Left lung (tissue), 10 donors: ENCODE data around the gene UBTF. TPM values are rescaled to one million over a fixed set of nuclear protein-coding genes. Genes with fewer than 3 reads are reported as not detected.
"Not testable (repeated sequence)": the region's sequence is repeated elsewhere in the genome, so short reads cannot be mapped to it uniquely, and the experiment has no call there.

Experiments
- ATAC-seq: fragments of 200-7000 bp; cut with Tn5 transposase; one replicate; pipeline ENCODE4 v1.9.1; 2020; ENCODE audit warnings: moderate library complexity
- DNase-seq, 4 donors: peaks; one replicate each; pipeline ENCODE4 v3.0.0-alpha.2; 2013 to 2020
- H3K27ac ChIP-seq, 2 donors: fragments of 200-600 bp; sonication (generic) in 1 of 2; one replicate each; pipeline versions ENCODE4 v1.5.0 to v1.8.0; 2020 to 2021
- H3K27me3 ChIP-seq, 2 donors: fragments of 200-600 bp; sonication (generic) in 1 of 2; one replicate each; pipeline versions ENCODE4 v1.5.0 to v1.8.0; 2020 to 2021
- H3K36me3 ChIP-seq, 2 donors: fragments of 200-600 bp; sonication (generic) in 1 of 2; one replicate each; pipeline versions ENCODE4 v1.5.0 to v1.8.0; 2020 to 2021
- H3K4me1 ChIP-seq, 2 donors: fragments of 200-600 bp; one replicate each; pipeline ENCODE4 v1.8.0; 2021
- H3K4me3 ChIP-seq, 2 donors: fragments of 200-600 bp; sonication (generic) in 1 of 2; one replicate each; pipeline versions ENCODE4 v1.5.0 to v1.8.0; 2020 to 2021; ENCODE audit warnings: mild to moderate bottlenecking in 1 of 2
- H3K9me3 ChIP-seq, 2 donors: fragments of 200-600 bp; sonication (generic) in 1 of 2; one replicate each; pipeline versions ENCODE4 v1.5.0 to v1.8.0; 2020 to 2021
- intact Hi-C, 2 donors: fragments of 100-400 bp; cut with DNase I; formaldehyde crosslinking; loops; one replicate each; pipeline versions ENCODE4 v1.11.2 to v1.14.2; 2022
- polyA plus RNA-seq, 6 donors: library from polyadenylated mRNA; unstranded; fragments of 120-200 nt; gene quantifications; one replicate each; pipeline ENCODE4 v1.2.1, GENCODE V29; 2013; ENCODE audit not compliant: insufficient read length in 6 of 6
- total RNA-seq, 2 donors: library from RNA; stranded (reverse); fragmentation: NEBNext Ultra II Directional; extraction: Animal tissue kit (Norgen Biotek cat#: 25700); gene quantifications; one replicate each; pipeline ENCODE4 v1.2.1, GENCODE V29; 2021
- TF ChIP-seq, protein P1 (sequence below), 2 donors: fragments of 200-600 bp; sonication (generic) in 1 of 2; IDR thresholded peaks; one replicate each; pipeline versions ENCODE4 v1.5.0 to v1.8.0; 2021; ENCODE audit warnings: antibody characterized with exemption in 2 of 2
- donor health status: DM: no; HTN: yes; CAD: no.
- donor health status: DM: no; HTN: no; CAD: no.

UBTF gene
- total and polyA plus RNA-seq, 8 donors = 65.5 to 136 (median 109) TPM

DNA sequence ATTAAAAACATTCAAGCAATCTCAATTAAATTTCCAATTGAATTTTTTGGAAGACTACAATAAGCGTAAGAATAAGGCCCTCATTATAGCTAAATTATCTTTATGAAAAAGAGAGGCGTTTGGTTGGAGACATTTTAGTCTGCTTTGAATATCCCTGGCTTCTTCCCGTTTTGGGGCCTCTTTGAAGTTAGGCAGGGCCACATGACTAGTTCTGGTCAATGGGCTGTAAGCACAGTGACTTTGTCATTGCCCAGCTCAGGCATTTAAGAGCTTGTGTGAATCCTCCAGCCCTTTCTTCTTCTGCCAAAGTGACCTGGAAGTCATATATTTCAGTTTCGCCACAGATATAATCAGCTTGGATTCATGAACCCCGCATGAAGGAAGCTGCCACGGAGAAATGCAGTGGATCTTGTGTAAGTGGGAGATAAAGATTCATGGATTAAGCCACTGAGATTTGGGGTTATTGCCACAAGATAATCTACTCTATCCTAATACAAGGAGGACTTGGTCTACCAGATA is 21.7 kb upstream of the UBTF start:
- Histone ChIP-seq H3K27ac (no peak overlapping the region), H3K27me3 (no peaks in the 10 kb centered on the region), H3K4me1 (peaks cover 0 to 10% of the 10 kb centered on the region in 2 donors), H3K9me3 (no peaks in the 10 kb centered on the region), H3K4me3 (no peak overlapping the region), H3K36me3 (no peaks in the 10 kb centered on the region)
- intact Hi-C loops = no loop called here
- ATAC-seq (no peak), DNase-seq (no peak)
- TF ChIP-seq, protein P1, sequence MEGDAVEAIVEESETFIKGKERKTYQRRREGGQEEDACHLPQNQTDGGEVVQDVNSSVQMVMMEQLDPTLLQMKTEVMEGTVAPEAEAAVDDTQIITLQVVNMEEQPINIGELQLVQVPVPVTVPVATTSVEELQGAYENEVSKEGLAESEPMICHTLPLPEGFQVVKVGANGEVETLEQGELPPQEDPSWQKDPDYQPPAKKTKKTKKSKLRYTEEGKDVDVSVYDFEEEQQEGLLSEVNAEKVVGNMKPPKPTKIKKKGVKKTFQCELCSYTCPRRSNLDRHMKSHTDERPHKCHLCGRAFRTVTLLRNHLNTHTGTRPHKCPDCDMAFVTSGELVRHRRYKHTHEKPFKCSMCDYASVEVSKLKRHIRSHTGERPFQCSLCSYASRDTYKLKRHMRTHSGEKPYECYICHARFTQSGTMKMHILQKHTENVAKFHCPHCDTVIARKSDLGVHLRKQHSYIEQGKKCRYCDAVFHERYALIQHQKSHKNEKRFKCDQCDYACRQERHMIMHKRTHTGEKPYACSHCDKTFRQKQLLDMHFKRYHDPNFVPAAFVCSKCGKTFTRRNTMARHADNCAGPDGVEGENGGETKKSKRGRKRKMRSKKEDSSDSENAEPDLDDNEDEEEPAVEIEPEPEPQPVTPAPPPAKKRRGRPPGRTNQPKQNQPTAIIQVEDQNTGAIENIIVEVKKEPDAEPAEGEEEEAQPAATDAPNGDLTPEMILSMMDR (IDR thresholded peaks at IDR 0.05) = no peak

DNA sequence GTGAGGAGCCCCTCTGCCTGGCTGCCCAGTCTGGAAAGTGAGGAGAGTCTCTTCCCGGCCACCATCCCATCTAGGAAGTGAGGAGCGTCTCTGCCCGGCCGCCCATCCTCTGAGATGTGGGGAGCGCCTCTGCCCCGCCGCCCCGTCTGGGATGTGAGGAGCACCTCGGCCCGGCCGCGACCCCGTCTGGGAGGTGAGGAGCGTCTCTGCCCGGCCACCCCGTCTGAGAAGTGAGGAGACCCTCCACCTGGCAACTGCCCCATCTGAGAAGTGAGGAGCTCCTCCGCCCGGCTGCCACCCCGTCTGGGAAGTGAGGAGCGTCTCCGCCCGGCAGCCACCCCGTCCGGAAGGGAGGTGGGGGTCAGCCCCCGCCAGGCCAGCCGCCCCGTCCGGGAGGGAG is 18.4 kb upstream of the UBTF start:
- DNase-seq, H3K4me1 ChIP-seq, H3K4me3 ChIP-seq, ATAC-seq, H3K27ac ChIP-seq, H3K27me3 ChIP-seq, intact Hi-C loops, H3K36me3 ChIP-seq, H3K9me3 ChIP-seq: not testable (repeated sequence)

DNA sequence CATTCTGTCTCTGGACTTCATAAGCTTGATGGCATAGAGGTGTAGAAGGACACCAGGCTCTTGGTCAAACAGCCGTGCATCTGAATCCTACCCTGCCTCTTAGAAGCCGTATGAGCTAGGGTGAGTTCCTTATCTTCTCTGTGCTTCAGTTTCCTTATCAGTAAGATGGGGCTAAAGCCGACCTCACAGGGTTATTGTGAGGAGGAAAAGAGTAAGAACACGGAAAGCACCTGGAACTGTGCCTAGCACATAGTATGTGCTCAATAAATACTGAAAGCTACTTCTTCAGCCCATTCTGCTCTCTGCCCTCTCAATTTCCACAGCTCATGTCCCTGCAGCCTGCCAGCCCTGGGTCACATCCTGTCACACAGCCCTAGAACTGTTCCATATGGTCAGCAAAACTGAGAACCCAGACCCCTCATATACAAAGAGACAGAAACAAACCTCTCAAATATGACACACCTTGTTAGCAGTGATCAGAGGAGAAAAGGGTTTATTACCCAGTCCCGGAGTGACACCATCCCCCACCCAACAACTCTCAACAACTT is 17.0 kb upstream of the UBTF start:
- no peaks in the 10 kb centered on the region for H3K36me3 ChIP-seq
- H3K9me3 ChIP-seq = no peaks in the 10 kb centered on the region
- ATAC-seq (no peak), DNase-seq (no peak)
- TF ChIP-seq, protein P1 (IDR thresholded peaks at IDR 0.05) = no peak
- intact Hi-C loops = no loop called here
- no peaks in the 10 kb centered on the region for H3K27me3 ChIP-seq
- H3K4me1 ChIP-seq = no peaks in the 10 kb centered on the region
- H3K27ac ChIP-seq = no peak overlapping the region
- H3K4me3 ChIP-seq = no peak overlapping the region

GRCh38 chr17:44235583-44235936 is 16.1 kb upstream of the UBTF start:
- Histone ChIP-seq H3K4me1 (no peaks in the 10 kb centered on the region), H3K9me3 (no peaks in the 10 kb centered on the region), H3K36me3 (no peaks in the 10 kb centered on the region), H3K4me3 (no peak overlapping the region), H3K27me3 (no peaks in the 10 kb centered on the region), H3K27ac (no peak overlapping the region)
- intact Hi-C loops = no loop called here
- ATAC-seq = no peak
- TF ChIP-seq, protein P1 (IDR thresholded peaks at IDR 0.05) = no peak
- no peak for DNase-seq

DNA sequence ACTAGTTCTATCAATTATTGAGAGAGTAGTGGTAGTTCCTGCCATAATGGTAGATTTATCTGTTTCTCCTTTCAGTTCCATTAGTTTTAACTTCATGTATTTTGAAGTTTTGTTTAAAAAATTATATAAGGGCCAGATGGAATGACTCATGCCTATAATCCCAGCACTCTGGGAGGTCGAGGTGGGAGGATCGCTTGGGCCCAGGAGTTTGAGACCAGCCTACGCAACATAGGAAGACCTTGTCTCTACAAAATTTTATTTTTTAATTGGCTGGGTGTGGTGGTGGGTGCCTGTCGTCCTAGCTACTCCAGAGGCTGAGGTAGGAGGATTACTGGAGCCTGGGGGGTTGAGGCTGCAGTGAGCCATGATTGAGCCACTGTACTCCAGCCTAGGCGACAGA is 14.1 kb upstream of the UBTF start:
- no peak for DNase-seq
- no peak overlapping the region for H3K27ac ChIP-seq
- H3K27me3 ChIP-seq = no peaks in the 10 kb centered on the region
- no peaks in the 10 kb centered on the region for H3K36me3 ChIP-seq
- ATAC-seq = no peak
- intact Hi-C loops = no loop called here
- H3K9me3 ChIP-seq = no peaks in the 10 kb centered on the region
- no peak overlapping the region for H3K4me3 ChIP-seq
- no peaks in the 10 kb centered on the region for H3K4me1 ChIP-seq
- TF ChIP-seq, protein P1 (IDR thresholded peaks at IDR 0.05) = no peak

DNA sequence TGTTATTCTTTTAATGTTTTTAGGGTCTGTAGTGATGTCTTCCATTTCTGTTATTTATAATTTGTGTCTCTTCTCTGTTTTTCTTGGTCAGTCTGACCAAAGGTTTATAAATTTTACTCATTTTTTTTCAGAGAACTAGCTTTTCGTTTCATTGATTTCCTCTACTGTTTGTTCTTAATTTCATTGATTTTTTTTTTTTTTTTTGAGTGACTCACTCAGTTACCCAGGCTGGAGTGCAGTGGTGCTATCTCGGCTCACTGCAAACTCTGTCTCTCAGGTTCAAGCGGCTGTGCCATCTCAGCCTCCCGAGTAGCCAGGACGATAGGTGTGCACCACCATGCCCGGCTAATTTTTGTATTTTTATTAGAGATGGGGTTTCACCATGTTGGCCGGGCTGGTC is 12.6 kb upstream of the UBTF start:
- H3K27ac ChIP-seq = no peak overlapping the region
- H3K9me3 ChIP-seq = no peaks in the 10 kb centered on the region
- DNase-seq = no peak
- no peaks in the 10 kb centered on the region for H3K27me3 ChIP-seq
- intact Hi-C loops = no loop called here
- H3K36me3 ChIP-seq = no peaks in the 10 kb centered on the region
- H3K4me3 ChIP-seq = no peak overlapping the region
- no peak for ATAC-seq
- H3K4me1 ChIP-seq = no peaks in the 10 kb centered on the region
- TF ChIP-seq, protein P1 (IDR thresholded peaks at IDR 0.05) = no peak
